ENCODE data around the gene FOXJ1. TPM values are rescaled to one million over a fixed set of nuclear protein-coding genes. Genes with fewer than 3 reads are reported as not detected.

Gene FOXJ1
- total RNA-seq, 1 experiment from 2014 or later, result 4.0 TPM

GRCh38 chr17:76107509-76107908 is 33.5 kb downstream of the FOXJ1 start:
- Histone ChIP-seq H3K23me2 (ENCODE audit: insufficient read length, low read depth, low read length, poor library complexity, severe bottlenecking) (peaks cover 11% of the 10 kb centered on the region), H3K9ac (ENCODE audit: extremely low read depth, insufficient read length, low read length) (no peak overlapping the region), H3K4me2 (ENCODE audit: insufficient read depth, insufficient read length, low read length) (no peak overlapping the region), H2AFZ (ENCODE audit: low read length) (no peak overlapping the region), H3K4me1 (ENCODE audit: insufficient read depth, low read length) (peaks cover 6% of the 10 kb centered on the region), H3K27me3 (ENCODE audit: insufficient read depth, low read length) (no peaks in the 10 kb centered on the region), H3K4ac (ENCODE audit: low read depth, low read length) (no peak overlapping the region), H3K14ac (ENCODE audit: insufficient read depth, low read length) (no peak overlapping the region), H3K79me1 (ENCODE audit: insufficient read depth, low read depth, low read length, poor library complexity, severe bottlenecking) (no peaks in the 10 kb centered on the region), H2BK20ac (ENCODE audit: low read depth, low read length, poor library complexity, severe bottlenecking) (no peak overlapping the region), H3K27ac (ENCODE audit: insufficient read length, low read depth, low read length) (no peak overlapping the region), H3K18ac (ENCODE audit: insufficient read length, low read depth, low read length) (no peak overlapping the region), H4K91ac (ENCODE audit: insufficient read length, low read depth, low read length) (no peak overlapping the region), H4K5ac (ENCODE audit: insufficient read length, low read depth, low read length) (no peak overlapping the region), H3K79me2 (ENCODE audit: insufficient read depth, low read length) (no peaks in the 10 kb centered on the region), H3K56ac (ENCODE audit: insufficient read length, low read depth, low read length) (no peak overlapping the region), H2BK120ac (ENCODE audit: low read depth, low read length, poor library complexity, severe bottlenecking) (no peak overlapping the region), H3K23ac (ENCODE audit: insufficient read length, low read depth, low read length) (no peak overlapping the region), H2BK12ac (ENCODE audit: insufficient read length, low read depth, low read length) (no peak overlapping the region), H2AK5ac (ENCODE audit: insufficient read length, low read length) (no peak overlapping the region), H4K20me1 (ENCODE audit: control insufficient read depth, insufficient read depth, insufficient read length) (peaks cover 4% of the 10 kb centered on the region), H3K9me3 (ENCODE audit: control insufficient read depth, low read depth, low read length) (no peaks in the 10 kb centered on the region), H3T11ph (ENCODE audit: low read length) (no peak overlapping the region), H2BK15ac (ENCODE audit: low read depth, low read length) (no peak overlapping the region), H2BK5ac (ENCODE audit: insufficient read length, low read length) (no peak overlapping the region), H4K8ac (replicated peaks; ENCODE audit: insufficient read length, low read depth, low read length) (no peak overlapping the region)
- no peak for DNase-seq
- no CpG with 5 or more reads among the region's 6 CpGs for WGBS (ENCODE audit: extremely low coverage, insufficient read length, low lambda C conversion rate)
- no peak overlapping the region for H3K4me3 Mint-ChIP-seq
- H3K27me3 Mint-ChIP-seq (ENCODE audit: low read depth), result no peaks in the 10 kb centered on the region; the same call in none of the 2 replicates
- H3K4me1 Mint-ChIP-seq, result peaks cover 20 to 29% of the 10 kb centered on the region in 2 experiments
- no peak overlapping the region for H3K27ac Mint-ChIP-seq
- H3K36me3 Mint-ChIP-seq (ENCODE audit: insufficient read depth in 1 of 3, low read depth in 3 of 3), result peaks cover 0 to 5% (median 0%) of the 10 kb centered on the region in 3 experiments; a peak in 1 of 7 replicates
- TF ChIP-seq, protein P1, sequence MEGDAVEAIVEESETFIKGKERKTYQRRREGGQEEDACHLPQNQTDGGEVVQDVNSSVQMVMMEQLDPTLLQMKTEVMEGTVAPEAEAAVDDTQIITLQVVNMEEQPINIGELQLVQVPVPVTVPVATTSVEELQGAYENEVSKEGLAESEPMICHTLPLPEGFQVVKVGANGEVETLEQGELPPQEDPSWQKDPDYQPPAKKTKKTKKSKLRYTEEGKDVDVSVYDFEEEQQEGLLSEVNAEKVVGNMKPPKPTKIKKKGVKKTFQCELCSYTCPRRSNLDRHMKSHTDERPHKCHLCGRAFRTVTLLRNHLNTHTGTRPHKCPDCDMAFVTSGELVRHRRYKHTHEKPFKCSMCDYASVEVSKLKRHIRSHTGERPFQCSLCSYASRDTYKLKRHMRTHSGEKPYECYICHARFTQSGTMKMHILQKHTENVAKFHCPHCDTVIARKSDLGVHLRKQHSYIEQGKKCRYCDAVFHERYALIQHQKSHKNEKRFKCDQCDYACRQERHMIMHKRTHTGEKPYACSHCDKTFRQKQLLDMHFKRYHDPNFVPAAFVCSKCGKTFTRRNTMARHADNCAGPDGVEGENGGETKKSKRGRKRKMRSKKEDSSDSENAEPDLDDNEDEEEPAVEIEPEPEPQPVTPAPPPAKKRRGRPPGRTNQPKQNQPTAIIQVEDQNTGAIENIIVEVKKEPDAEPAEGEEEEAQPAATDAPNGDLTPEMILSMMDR (conservative IDR thresholded peaks at IDR 0.05), result peak; percentile 37; the same call in 2 of the 3 replicates
- peaks cover 0 to 3% of the 10 kb centered on the region in 2 experiments; a peak in 1 of 5 replicates for H3K9me3 Mint-ChIP-seq

Data from H9 (cell line).